ENCODE data around the gene ARMS2. TPM values are rescaled to one million over a fixed set of nuclear protein-coding genes. Genes with fewer than 3 reads are reported as not detected.

The ARMS2 gene
- total and polyA plus RNA-seq, 7 donors = 1.1 TPM; not detected in 6

DNA sequence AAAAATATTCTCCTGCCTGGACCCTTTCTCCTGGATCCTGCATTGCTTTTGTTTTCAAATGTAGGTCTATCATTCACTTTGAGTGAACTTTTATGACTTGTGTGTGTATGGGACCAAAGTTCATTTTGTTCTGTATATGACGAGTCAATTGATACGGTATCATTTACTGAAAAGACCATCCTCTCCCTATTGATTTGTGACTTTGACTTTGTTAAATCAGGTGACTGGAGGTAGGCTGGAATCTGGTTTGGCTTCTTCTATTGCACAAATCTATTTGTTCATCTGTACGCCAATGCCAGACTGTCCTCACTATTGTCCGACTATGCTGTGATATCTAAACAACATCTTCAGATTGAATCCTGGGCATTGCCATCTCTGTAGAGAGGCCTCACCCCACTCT is 5.3 kb upstream of the ARMS2 start:
- WGBS, 2 donors = 20 to 70% methylated on average over 4 of the region's 4 CpGs

DNA sequence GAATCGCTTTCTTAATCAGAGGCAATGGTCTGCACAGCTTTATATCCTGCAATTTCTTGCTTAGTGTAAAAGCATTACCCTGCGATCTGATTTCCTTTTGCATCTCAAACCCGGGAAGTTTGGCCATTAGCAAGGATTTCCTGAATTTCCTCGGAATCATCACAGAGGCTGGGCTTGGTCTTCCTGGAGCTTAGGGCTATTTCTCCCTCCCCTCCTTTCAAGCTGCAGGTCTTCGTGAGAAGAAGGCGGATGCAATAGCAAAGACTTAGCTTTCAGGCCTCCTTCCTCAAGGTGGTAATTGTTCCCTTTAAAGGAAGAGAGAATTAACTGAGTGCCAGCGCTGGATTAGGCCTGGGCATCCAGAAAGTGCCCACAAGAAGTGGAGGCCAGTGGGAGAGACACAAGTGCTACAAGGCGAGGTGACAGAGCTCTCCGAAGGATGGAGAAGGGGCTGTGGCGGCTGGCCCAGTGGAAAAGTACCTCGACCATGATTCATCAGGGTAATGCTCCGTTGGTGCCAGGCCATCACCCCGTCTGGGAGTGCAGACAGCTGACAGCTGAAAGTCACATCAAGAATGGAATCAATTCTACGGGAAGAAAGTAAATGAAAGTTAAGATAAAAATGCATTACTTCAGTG is 4.0 kb upstream of the ARMS2 start:
- Histone ChIP-seq H3K9me3 (no peaks in the 10 kb centered on the region), H3K27ac (peak overlapping the region in 1 of 4 donors; percentile 28), H3K27me3 (no peaks in the 10 kb centered on the region), H3K4me1 (peaks cover 0 to 18% (median 0%) of the 10 kb centered on the region in 4 donors), H3K4me3 (no peak overlapping the region), H3K36me3 (no peaks in the 10 kb centered on the region)
- WGBS, 2 donors = 74 to 84% methylated on average over 14 of the region's 14 CpGs
- no peak for DNase-seq
- TF ChIP-seq CTCF (IDR thresholded peaks at IDR 0.05) (no peak), POLR2AphosphoS5 (IDR thresholded peaks at IDR 0.05) (no peak), POLR2A (IDR thresholded peaks at IDR 0.05) (no peak), EP300 (IDR thresholded peaks at IDR 0.05) (no peak)
- intact Hi-C loops (cut with DNase I) = no loop called here

More for the DNA sequence above, 5.3 kb upstream of the ARMS2 start:
- Histone ChIP-seq H3K36me3 (no peaks in the 10 kb centered on the region), H3K27me3 (no peaks in the 10 kb centered on the region), H3K9me3 (no peaks in the 10 kb centered on the region), H3K27ac (no peak overlapping the region), H3K4me3 (no peak overlapping the region), H3K4me1 (peaks cover 0 to 23% (median 0%) of the 10 kb centered on the region in 4 donors)
- TF ChIP-seq EP300 (IDR thresholded peaks at IDR 0.05) (no peak), POLR2AphosphoS5 (IDR thresholded peaks at IDR 0.05) (no peak), POLR2A (IDR thresholded peaks at IDR 0.05) (no peak), CTCF (IDR thresholded peaks at IDR 0.05) (no peak)
- intact Hi-C loops (cut with DNase I) = no loop called here
- DNase-seq = no peak

DNA sequence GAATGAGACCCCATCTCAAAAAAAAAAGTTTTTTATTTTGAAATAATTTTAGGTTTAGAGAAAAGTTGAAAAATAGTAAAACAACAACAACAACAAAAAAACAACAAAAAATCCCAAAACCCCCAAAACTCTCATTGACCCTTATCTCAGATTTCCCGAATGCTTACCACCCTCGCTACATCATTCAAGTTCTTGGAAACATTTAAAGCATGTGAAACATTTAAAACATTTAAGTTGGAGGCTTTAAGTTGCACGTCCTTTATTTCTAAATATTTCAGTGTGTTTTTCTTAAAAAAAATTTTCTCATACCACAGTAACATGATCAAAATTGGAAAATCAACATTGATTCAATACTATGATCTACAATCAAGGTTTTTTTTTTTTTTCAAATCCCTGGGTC is 382 bp upstream of the ARMS2 start:
- Histone ChIP-seq H3K36me3 (no peaks in the 10 kb centered on the region), H3K4me1 (no peaks in the 10 kb centered on the region), H3K27ac (no peak overlapping the region), H3K4me3 (no peak overlapping the region), H3K27me3 (no peaks in the 10 kb centered on the region), H3K9me3 (no peaks in the 10 kb centered on the region)
- no peak for TF ChIP-seq EP300 (IDR thresholded peaks at IDR 0.05)
- no peak for TF ChIP-seq CTCF (IDR thresholded peaks at IDR 0.05)
- TF ChIP-seq POLR2A (IDR thresholded peaks at IDR 0.05) = no peak
- TF ChIP-seq POLR2AphosphoS5 (IDR thresholded peaks at IDR 0.05) = no peak
- WGBS, 2 donors = 90 to 96% methylated on average over 3 of the region's 3 CpGs
- intact Hi-C loops (cut with DNase I) = no loop called here
- no peak for DNase-seq

DNA sequence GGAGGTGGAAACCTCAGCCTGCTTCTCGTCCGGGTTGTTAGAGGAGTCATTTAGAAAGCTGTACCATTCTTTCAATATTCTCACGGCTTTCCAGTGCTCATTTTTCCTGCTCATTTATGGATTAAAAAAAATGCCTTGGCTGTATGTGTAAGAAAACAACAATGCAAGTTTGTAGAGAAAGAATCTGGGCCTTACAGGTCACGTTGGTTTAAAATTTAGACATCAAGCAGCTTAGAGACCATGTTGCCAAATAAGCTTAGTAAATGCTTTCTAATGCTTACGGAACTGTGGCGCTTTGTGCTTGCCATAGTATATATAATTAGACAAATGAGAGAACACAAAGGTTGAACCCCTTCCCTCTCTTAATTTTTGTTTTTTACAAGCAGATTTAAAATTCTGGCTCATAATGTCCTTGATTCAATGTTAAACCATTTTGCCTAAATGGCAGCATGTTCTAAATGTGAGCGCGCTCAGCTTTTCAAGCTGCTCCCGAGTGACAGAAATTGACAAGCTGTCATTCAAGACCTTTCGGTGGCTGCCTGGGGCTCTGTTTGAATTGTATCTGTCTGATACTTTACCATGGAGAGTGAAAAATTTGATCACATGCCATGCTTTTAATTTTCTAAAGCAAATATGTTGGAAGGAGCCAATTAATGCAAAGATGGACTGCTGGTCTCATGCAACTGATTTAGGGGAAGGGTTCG is 1.1 kb downstream of the ARMS2 start:
- no peak for DNase-seq
- intact Hi-C loops (cut with DNase I) = no loop called here
- H3K27me3 ChIP-seq = no peaks in the 10 kb centered on the region
- 91 to 92% methylated on average over 11 of the region's 11 CpGs for WGBS, 2 donors
- H3K36me3 ChIP-seq = no peaks in the 10 kb centered on the region
- TF ChIP-seq POLR2A (IDR thresholded peaks at IDR 0.05) = no peak
- H3K9me3 ChIP-seq = no peaks in the 10 kb centered on the region
- no peak overlapping the region for H3K27ac ChIP-seq
- H3K4me1 ChIP-seq = peaks cover 0 to 6% (median 3%) of the 10 kb centered on the region in 4 donors
- no peak overlapping the region for H3K4me3 ChIP-seq

DNA sequence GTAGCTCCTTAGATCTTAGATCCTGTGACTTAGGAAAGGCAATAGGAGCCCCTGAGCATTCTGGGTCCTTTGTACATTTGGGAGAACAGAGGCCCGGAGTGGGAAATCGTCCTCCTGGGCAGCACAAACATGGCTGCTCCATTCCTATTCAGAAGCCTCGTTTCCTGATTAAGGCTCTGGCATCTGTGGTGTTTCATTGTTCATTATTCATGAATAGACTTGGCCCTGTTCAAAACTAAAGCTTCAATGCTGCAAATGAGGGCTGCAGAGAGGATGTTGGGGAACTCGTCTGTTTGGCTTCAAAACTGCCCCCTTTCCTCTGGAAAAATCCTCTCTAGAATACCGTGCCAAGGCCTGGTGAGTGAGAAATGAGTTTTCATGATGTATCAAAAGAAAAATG is 3.5 kb downstream of the ARMS2 start:
- peaks cover 3 to 15% (median 8%) of the 10 kb centered on the region in 4 donors for H3K4me1 ChIP-seq
- no peak for DNase-seq
- intact Hi-C loops (cut with DNase I) = no loop called here
- H3K27me3 ChIP-seq = no peaks in the 10 kb centered on the region
- H3K27ac ChIP-seq = no peak overlapping the region
- no peaks in the 10 kb centered on the region for H3K9me3 ChIP-seq
- TF ChIP-seq POLR2A (IDR thresholded peaks at IDR 0.05) = no peak
- no peak for TF ChIP-seq POLR2AphosphoS5 (IDR thresholded peaks at IDR 0.05)
- TF ChIP-seq EP300 (IDR thresholded peaks at IDR 0.05) = no peak
- no peak for TF ChIP-seq CTCF (IDR thresholded peaks at IDR 0.05)
- WGBS, 2 donors = 73 to 75% methylated on average over 5 of the region's 5 CpGs
- H3K4me3 ChIP-seq = no peak overlapping the region
- H3K36me3 ChIP-seq = no peaks in the 10 kb centered on the region
